ENCODE results near the gene RHBDF2. TPM values are rescaled to one million over a fixed set of nuclear protein-coding genes. Genes with fewer than 3 reads are reported as not detected.

RHBDF2 gene
- total RNA-seq, 2 experiments from 2014 or later: 23.9 to 28.4 TPM

DNA sequence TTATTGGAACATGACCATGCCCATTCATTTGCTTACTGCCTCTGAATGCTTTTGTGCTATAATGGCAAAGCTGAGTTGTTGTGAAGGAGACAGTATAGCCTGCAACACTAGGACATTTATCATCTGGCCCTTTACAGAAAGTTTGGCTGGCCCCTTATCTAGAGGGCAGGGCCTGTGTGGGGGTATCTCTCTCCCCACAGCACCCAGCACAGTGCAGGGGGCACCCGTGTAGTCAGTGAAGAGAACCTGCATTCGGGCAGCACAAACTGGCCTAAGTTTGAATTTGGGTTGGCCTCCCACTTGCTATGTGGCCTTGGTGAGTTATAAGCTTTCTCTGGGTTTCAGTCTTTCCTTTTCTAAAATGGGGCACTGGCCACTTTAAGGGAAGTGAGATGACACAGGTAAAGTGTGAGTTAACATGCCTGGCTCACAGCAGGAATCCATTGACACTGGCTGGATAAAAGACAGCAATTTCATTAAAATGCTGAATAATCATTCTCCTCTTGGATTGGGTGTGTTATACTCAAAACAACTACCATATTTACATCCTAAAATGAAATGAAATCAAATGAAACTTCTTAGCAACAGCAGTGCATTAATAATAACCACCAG, 60.4 kb downstream of the RHBDF2 start:
- intact Hi-C loops (cut with DNase I, micrococcal nuclease): no loop called here
- Mint-ChIP-seq H3K27ac (no peak overlapping the region), H3K27me3 (no peaks in the 10 kb centered on the region), H3K4me3 (no peak overlapping the region), H3K36me3 (ENCODE audit: low read depth) (peaks cover 8% of the 10 kb centered on the region), H3K4me1 (peaks cover 39% of the 10 kb centered on the region), H3K9me3 (ENCODE audit: low read depth) (no peaks in the 10 kb centered on the region)
- CTCF ChIA-PET: interaction anchor here (0.6 kb wide), 1 partner anchor 1685 kb away, joined by 3 read pairs; no protein-coding TSS in a partner anchor
- no peak for ATAC-seq
- POLR2A ChIA-PET: no interaction called here
- DNase-seq: no peak

- peak overlapping the region; percentile 40 for H3K27ac Mint-ChIP-seq
- H3K36me3 Mint-ChIP-seq (ENCODE audit: low read depth): peaks cover 3% of the 10 kb centered on the region
- ChIA-PET POLR2A (no interaction called here), CTCF (interaction anchor here (0.7 kb wide), 2 partner anchors 548 to 574 kb away, joined by 3 read pairs; no protein-coding TSS in a partner anchor)
- intact Hi-C loops (cut with DNase I, micrococcal nuclease): no loop called here
- DNase-seq: no peak
- H3K4me1 Mint-ChIP-seq: peaks cover 25% of the 10 kb centered on the region
- no peaks in the 10 kb centered on the region for H3K9me3 Mint-ChIP-seq (ENCODE audit: low read depth)
- no peak overlapping the region for H3K4me3 Mint-ChIP-seq
- no peak for ATAC-seq
- no peaks in the 10 kb centered on the region for H3K27me3 Mint-ChIP-seq
Observed at GRCh38 chr17:76439314-76439928, 61.8 kb downstream of the RHBDF2 start.

DNA sequence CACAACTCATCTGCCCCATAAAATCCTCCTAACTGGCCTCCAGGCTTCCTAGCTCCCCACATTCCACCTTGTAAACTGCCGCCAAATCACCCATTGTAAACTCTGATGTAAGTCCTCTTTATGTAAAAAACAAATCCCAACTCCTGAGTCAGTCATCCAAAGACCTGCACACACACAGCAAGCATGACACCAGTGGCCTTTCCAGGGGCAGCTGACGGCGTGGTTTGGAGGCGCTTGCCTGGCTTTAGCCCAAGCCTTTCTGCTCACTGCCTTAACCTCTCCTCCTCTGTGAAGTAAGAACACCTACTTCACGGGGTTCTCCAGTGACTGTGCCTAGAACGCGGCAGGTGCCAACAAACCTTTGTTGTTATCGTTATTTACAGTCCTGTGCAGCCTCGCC, 62.3 kb downstream of the RHBDF2 start:
- POLR2A ChIA-PET: no interaction called here

GRCh38 chr17:76437467-76438402, 63.5 kb downstream of the RHBDF2 start:
- POLR2A ChIA-PET: no interaction called here
- CTCF ChIA-PET: interaction anchor here (0.7 kb wide), 1 partner anchor 21 kb away, joined by 4 read pairs; no protein-coding TSS in a partner anchor
- intact Hi-C loops (cut with DNase I, micrococcal nuclease): no loop called here
- H3K4me3 Mint-ChIP-seq: no peak overlapping the region
- H3K4me1 Mint-ChIP-seq: peaks cover 14% of the 10 kb centered on the region
- no peak for ATAC-seq
- H3K36me3 Mint-ChIP-seq (ENCODE audit: low read depth): peaks cover 5% of the 10 kb centered on the region
- H3K9me3 Mint-ChIP-seq (ENCODE audit: low read depth): no peaks in the 10 kb centered on the region
- DNase-seq: no peak
- no peaks in the 10 kb centered on the region for H3K27me3 Mint-ChIP-seq
- H3K27ac Mint-ChIP-seq: no peak overlapping the region

More for the DNA sequence above, 62.3 kb downstream of the RHBDF2 start:
- no peaks in the 10 kb centered on the region for H3K9me3 Mint-ChIP-seq (ENCODE audit: low read depth)
- no peak for ATAC-seq
- CTCF ChIA-PET: no interaction called here
- no peak overlapping the region for H3K27ac Mint-ChIP-seq
- no peak overlapping the region for H3K4me3 Mint-ChIP-seq
- peaks cover 21% of the 10 kb centered on the region for H3K4me1 Mint-ChIP-seq
- intact Hi-C loops (cut with DNase I, micrococcal nuclease): no loop called here
- H3K27me3 Mint-ChIP-seq: no peaks in the 10 kb centered on the region
- no peak for DNase-seq
- H3K36me3 Mint-ChIP-seq (ENCODE audit: low read depth): peaks cover 3% of the 10 kb centered on the region

- intact Hi-C loops (cut with DNase I, micrococcal nuclease): no loop called here
- Mint-ChIP-seq H3K27me3 (no peaks in the 10 kb centered on the region), H3K4me1 (peaks cover 6% of the 10 kb centered on the region), H3K36me3 (ENCODE audit: low read depth) (peaks cover 5% of the 10 kb centered on the region), H3K27ac (no peak overlapping the region), H3K4me3 (no peak overlapping the region), H3K9me3 (ENCODE audit: low read depth) (no peaks in the 10 kb centered on the region)
- CTCF ChIA-PET: interaction anchor here (0.6 to 1.3 kb wide), 7 partner anchors 8 to 71 kb away, joined by 3 to 9 read pairs (median 4); no protein-coding TSS in a partner anchor
- POLR2A ChIA-PET: no interaction called here
- ATAC-seq (no peak), DNase-seq (no peak)
Observed at GRCh38 chr17:76435751-76436150, 65.5 kb downstream of the RHBDF2 start.

DNA sequence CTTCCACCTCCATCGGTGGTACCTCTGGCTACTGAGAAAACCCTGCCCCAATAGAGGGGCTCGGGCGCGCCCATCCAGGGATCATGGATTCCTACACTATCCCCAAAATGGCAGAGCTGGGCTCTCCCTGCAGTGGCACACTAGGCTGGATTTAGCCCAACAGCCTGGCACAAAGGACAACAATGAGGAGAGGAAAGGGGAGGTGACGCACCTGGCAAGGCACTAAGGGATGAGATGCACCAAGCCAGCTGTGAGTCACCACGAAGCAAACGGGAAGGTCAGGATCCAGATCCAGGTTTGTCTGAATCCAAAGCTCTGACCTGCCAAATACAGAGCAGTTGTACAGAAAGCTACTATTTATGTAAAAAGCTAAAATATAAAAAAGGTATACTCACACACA, 66.4 kb downstream of the RHBDF2 start:
- Mint-ChIP-seq H3K27ac (no peak overlapping the region), H3K4me3 (no peak overlapping the region), H3K9me3 (ENCODE audit: low read depth) (no peaks in the 10 kb centered on the region), H3K4me1 (peaks cover 5% of the 10 kb centered on the region), H3K36me3 (ENCODE audit: low read depth) (peaks cover 5% of the 10 kb centered on the region), H3K27me3 (no peaks in the 10 kb centered on the region)
- ChIA-PET POLR2A (no interaction called here), CTCF (interaction anchor here (1.1 to 1.8 kb wide), 6 partner anchors 9 to 72 kb away, joined by 3 to 9 read pairs (median 4); no protein-coding TSS in a partner anchor)
- no peak for ATAC-seq
- DNase-seq: no peak
- intact Hi-C loops (cut with DNase I, micrococcal nuclease): no loop called here

GRCh38 chr17:76433693-76434092, 67.5 kb downstream of the RHBDF2 start:
- no peak overlapping the region for H3K27ac Mint-ChIP-seq
- H3K4me3 Mint-ChIP-seq: no peak overlapping the region
- peaks cover 2% of the 10 kb centered on the region for H3K4me1 Mint-ChIP-seq
- peaks cover 2% of the 10 kb centered on the region for H3K36me3 Mint-ChIP-seq (ENCODE audit: low read depth)
- intact Hi-C loops (cut with DNase I, micrococcal nuclease): no loop called here
- H3K27me3 Mint-ChIP-seq: no peaks in the 10 kb centered on the region
- no peak for ATAC-seq
- ChIA-PET POLR2A (no interaction called here), CTCF (interaction anchor here (1.7 to 1.8 kb wide), 2 partner anchors 12 to 25 kb away, joined by 5 to 6 read pairs; no protein-coding TSS in a partner anchor)
- DNase-seq: no peak
- no peaks in the 10 kb centered on the region for H3K9me3 Mint-ChIP-seq (ENCODE audit: low read depth)

DNA sequence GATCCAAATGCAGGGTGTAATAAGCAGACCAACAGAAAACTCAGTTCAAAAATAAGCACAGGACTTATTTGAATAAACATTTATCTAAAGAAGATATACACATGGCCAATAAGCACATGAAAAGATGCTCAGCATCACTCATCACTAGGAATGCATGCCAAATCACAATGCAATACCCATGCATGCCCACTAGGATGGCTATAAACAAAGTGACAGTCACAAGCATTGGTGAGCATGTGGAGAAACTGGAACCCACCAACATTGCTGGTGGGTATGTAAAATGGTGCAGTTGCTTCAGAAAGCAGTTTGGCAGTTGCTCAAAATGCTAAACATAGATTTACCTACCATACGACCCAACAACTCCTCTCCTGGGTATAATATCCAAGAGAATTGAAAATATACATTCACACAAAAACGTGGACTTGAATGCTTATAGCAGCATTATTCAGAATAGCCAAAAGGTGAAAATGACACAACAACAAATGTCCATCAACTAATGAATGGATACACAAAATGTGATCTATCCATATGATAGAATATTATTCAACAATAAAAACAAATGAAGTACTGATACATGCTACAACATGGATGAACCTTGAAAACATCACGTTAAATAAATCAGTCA, 68.4 kb downstream of the RHBDF2 start:
- Mint-ChIP-seq H3K4me1 (peaks cover 2% of the 10 kb centered on the region), H3K9me3 (ENCODE audit: low read depth) (no peaks in the 10 kb centered on the region), H3K27ac (no peak overlapping the region), H3K27me3 (no peaks in the 10 kb centered on the region), H3K4me3 (no peak overlapping the region), H3K36me3 (ENCODE audit: low read depth) (peaks cover 5% of the 10 kb centered on the region)
- ChIA-PET POLR2A (no interaction called here), CTCF (no interaction called here)
- peak; percentile 44 for ATAC-seq
- no peak for DNase-seq
- intact Hi-C loops (cut with DNase I, micrococcal nuclease): no loop called here

GRCh38 chr17:76432004-76432403, 69.2 kb downstream of the RHBDF2 start:
- no peak overlapping the region for H3K4me3 Mint-ChIP-seq
- no peaks in the 10 kb centered on the region for H3K27me3 Mint-ChIP-seq
- H3K4me1 Mint-ChIP-seq: peaks cover 6% of the 10 kb centered on the region
- peaks cover 5% of the 10 kb centered on the region for H3K36me3 Mint-ChIP-seq (ENCODE audit: low read depth)
- H3K27ac Mint-ChIP-seq: no peak overlapping the region
- no peak for DNase-seq
- intact Hi-C loops (cut with DNase I, micrococcal nuclease): no loop called here
- ChIA-PET POLR2A (no interaction called here), CTCF (interaction anchor here (0.7 to 1.0 kb wide), 2 partner anchors 13 to 14 kb away, joined by 3 to 4 read pairs; no protein-coding TSS in a partner anchor)
- H3K9me3 Mint-ChIP-seq (ENCODE audit: low read depth): no peaks in the 10 kb centered on the region
- no peak for ATAC-seq

DNA sequence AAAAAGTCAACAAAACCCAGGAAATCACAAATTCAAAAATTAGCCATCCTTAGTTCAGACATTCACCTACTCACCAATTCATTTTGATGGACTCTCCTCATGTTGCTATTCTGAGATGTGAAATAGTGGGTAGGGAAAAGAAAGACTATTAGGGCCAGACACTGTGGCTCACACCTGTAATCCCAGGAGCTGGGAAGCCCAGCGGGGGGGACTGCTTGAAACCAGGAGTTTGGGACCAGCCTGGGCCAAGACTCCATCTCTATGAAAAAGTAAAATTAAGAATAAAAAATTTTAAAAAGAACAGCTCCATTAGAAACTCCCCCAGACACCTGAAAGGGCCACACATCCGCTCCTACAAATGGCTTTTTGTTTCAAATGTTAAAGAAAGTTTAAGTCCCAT, 69.7 kb downstream of the RHBDF2 start:
- no peaks in the 10 kb centered on the region for H3K27me3 Mint-ChIP-seq
- H3K36me3 Mint-ChIP-seq (ENCODE audit: low read depth): peaks cover 5% of the 10 kb centered on the region
- H3K9me3 Mint-ChIP-seq (ENCODE audit: low read depth): no peaks in the 10 kb centered on the region
- intact Hi-C loops (cut with DNase I, micrococcal nuclease): no loop called here
- POLR2A ChIA-PET: no interaction called here
- H3K4me1 Mint-ChIP-seq: peaks cover 9% of the 10 kb centered on the region
- H3K27ac Mint-ChIP-seq: no peak overlapping the region
- no peak for ATAC-seq
- no peak for DNase-seq
- CTCF ChIA-PET: interaction anchor here (0.6 to 1.5 kb wide), 3 partner anchors 14 to 24 kb away, joined by 3 to 4 read pairs (median 3); no protein-coding TSS in a partner anchor
- H3K4me3 Mint-ChIP-seq: no peak overlapping the region

GRCh38 chr17:76428511-76428910, 72.7 kb downstream of the RHBDF2 start:
- DNase-seq: no peak
- H3K4me1 Mint-ChIP-seq: peaks cover 9% of the 10 kb centered on the region
- intact Hi-C loops (cut with DNase I, micrococcal nuclease): no loop called here
- H3K27ac Mint-ChIP-seq: no peak overlapping the region
- POLR2A ChIA-PET: no interaction called here
- H3K27me3 Mint-ChIP-seq: no peaks in the 10 kb centered on the region
- H3K9me3 Mint-ChIP-seq (ENCODE audit: low read depth): no peaks in the 10 kb centered on the region
- H3K36me3 Mint-ChIP-seq (ENCODE audit: low read depth): peaks cover 5% of the 10 kb centered on the region
- ATAC-seq: no peak
- H3K4me3 Mint-ChIP-seq: no peak overlapping the region
- CTCF ChIA-PET: interaction anchor here (1.6 kb wide), 1 partner anchor 24 kb away, joined by 4 read pairs; no protein-coding TSS in a partner anchor
